Measurements from ENCODE around the gene CDCP2.

Gene CDCP2

DNA sequence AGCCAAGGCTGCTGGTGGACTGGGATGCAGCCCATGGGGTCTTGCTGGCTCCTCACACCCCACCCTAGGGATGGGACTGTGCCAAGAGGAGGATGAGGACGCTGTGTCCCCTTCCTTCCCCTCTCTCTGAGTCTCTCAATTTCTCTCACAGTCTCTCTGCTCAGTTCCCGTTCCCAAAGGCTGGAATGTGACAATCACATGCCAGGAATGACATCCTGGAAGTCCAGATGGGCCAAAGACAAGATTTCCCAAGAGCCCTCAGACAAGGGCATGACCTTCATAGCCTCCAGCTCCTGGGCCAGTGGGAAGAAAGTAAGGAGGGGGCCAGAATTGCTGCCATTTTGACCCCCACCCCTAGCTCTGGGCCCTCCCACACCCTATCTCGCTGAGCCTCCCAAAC is 7.6 kb upstream of the CDCP2 start:
- H2AFZ ChIP-seq (ENCODE audit: low read length) = no peak overlapping the region
- H3K27ac ChIP-seq (ENCODE audit: low read depth, low read length, poor library complexity, severe bottlenecking) = no peak overlapping the region
- H3K4me2 ChIP-seq (ENCODE audit: low read length) = no peak overlapping the region
- no peaks in the 10 kb centered on the region for H3K4me1 ChIP-seq (ENCODE audit: insufficient read depth, low read length, severe bottlenecking)
- no peak overlapping the region for H3K4me3 ChIP-seq (ENCODE audit: low read depth, low read length, poor library complexity, severe bottlenecking)
- no peak overlapping the region for H3K9ac ChIP-seq (ENCODE audit: low read length)
- no peaks in the 10 kb centered on the region for H3K36me3 ChIP-seq (ENCODE audit: insufficient read depth, low read length)
- no peaks in the 10 kb centered on the region for H3F3A ChIP-seq (ENCODE audit: insufficient read depth, low read length)
- TF ChIP-seq, protein P1, sequence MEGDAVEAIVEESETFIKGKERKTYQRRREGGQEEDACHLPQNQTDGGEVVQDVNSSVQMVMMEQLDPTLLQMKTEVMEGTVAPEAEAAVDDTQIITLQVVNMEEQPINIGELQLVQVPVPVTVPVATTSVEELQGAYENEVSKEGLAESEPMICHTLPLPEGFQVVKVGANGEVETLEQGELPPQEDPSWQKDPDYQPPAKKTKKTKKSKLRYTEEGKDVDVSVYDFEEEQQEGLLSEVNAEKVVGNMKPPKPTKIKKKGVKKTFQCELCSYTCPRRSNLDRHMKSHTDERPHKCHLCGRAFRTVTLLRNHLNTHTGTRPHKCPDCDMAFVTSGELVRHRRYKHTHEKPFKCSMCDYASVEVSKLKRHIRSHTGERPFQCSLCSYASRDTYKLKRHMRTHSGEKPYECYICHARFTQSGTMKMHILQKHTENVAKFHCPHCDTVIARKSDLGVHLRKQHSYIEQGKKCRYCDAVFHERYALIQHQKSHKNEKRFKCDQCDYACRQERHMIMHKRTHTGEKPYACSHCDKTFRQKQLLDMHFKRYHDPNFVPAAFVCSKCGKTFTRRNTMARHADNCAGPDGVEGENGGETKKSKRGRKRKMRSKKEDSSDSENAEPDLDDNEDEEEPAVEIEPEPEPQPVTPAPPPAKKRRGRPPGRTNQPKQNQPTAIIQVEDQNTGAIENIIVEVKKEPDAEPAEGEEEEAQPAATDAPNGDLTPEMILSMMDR (IDR thresholded peaks at IDR 0.05; ENCODE audit: low read length) = no peak
- no peak for TF ChIP-seq EZH2 (IDR thresholded peaks at IDR 0.05; ENCODE audit: borderline replicate concordance, low read length)
- no peaks in the 10 kb centered on the region for H3K27me3 ChIP-seq (ENCODE audit: insufficient read depth, low read length)
- H3K79me2 ChIP-seq (ENCODE audit: insufficient read depth, low read length) = no peaks in the 10 kb centered on the region
- no peaks in the 10 kb centered on the region for H3K9me2 ChIP-seq (ENCODE audit: low read depth, low read length)
- no peaks in the 10 kb centered on the region for H3K9me3 ChIP-seq (ENCODE audit: low read length)
- no peaks in the 10 kb centered on the region for H4K20me1 ChIP-seq (ENCODE audit: insufficient read depth, low read length)

DNA sequence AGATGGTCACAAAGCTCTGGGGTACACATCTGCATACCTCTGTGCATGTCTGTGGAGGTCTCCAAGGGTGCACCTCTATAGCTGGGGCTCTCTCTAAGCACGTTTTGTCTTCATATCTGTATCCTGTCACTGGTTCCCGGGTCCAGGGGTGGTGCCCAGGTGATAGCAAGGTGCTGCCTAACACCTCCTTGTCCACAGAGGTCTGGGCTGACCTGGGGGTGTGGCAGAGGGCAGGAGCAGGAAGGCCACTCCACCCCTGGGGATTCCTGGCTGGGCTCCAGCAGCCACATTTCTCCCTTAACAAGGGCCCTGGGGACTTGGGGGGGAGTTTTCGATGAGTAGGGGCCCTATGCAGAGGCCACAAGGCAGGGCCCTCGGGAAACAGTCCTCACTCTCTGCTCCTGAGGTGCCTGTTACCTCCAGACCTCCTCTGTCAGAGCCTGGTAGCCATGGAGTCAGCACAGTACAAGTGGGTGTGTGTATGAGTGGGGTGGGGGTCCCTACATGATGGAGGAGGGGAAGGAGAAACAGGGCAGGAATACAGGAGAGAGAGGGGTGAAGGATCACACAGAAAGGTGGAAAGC is 7.0 kb upstream of the CDCP2 start:
- Histone ChIP-seq H3K27ac (ENCODE audit: low read depth, low read length, poor library complexity, severe bottlenecking) (no peak overlapping the region), H3K9ac (ENCODE audit: low read length) (no peak overlapping the region), H3K9me2 (ENCODE audit: low read depth, low read length) (no peaks in the 10 kb centered on the region), H3K36me3 (ENCODE audit: insufficient read depth, low read length) (no peaks in the 10 kb centered on the region), H3K27me3 (ENCODE audit: insufficient read depth, low read length) (no peaks in the 10 kb centered on the region), H3F3A (ENCODE audit: insufficient read depth, low read length) (no peaks in the 10 kb centered on the region), H3K4me3 (ENCODE audit: low read depth, low read length, poor library complexity, severe bottlenecking) (no peak overlapping the region), H3K4me2 (ENCODE audit: low read length) (no peak overlapping the region), H3K4me1 (ENCODE audit: insufficient read depth, low read length, severe bottlenecking) (no peaks in the 10 kb centered on the region), H3K79me2 (ENCODE audit: insufficient read depth, low read length) (no peaks in the 10 kb centered on the region), H2AFZ (ENCODE audit: low read length) (no peak overlapping the region), H4K20me1 (ENCODE audit: insufficient read depth, low read length) (no peaks in the 10 kb centered on the region), H3K9me3 (ENCODE audit: low read length) (no peaks in the 10 kb centered on the region)
- TF ChIP-seq EZH2 (IDR thresholded peaks at IDR 0.05; ENCODE audit: borderline replicate concordance, low read length) = no peak
- TF ChIP-seq, protein P1 (IDR thresholded peaks at IDR 0.05; ENCODE audit: low read length) = no peak

DNA sequence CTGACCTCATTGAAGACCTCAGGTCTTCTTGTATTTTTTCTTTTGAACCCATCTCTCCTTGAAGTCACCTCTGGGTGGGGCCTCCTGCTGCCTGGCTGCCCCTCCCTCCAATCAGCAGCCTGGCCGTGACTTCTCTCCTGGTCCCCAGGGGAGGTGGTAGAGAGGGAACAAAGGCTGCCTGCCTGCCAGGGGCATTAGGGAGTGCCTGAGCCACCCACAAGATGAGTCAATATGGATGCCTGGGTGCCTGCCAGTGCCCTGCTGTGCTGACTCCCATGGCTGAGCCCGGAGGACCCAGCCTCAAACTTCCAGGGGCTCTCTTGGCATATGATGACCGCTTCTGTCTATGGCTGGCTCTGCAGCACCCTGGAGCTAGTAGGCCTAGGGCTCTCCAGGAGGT is 5.3 kb upstream of the CDCP2 start:
- Histone ChIP-seq H3K4me3 (ENCODE audit: low read depth, low read length, poor library complexity, severe bottlenecking) (no peak overlapping the region), H3K9me2 (ENCODE audit: low read depth, low read length) (no peaks in the 10 kb centered on the region), H3K9ac (ENCODE audit: low read length) (no peak overlapping the region), H3K4me2 (ENCODE audit: low read length) (no peak overlapping the region), H3F3A (ENCODE audit: insufficient read depth, low read length) (no peaks in the 10 kb centered on the region), H3K27ac (ENCODE audit: low read depth, low read length, poor library complexity, severe bottlenecking) (no peak overlapping the region), H3K4me1 (ENCODE audit: insufficient read depth, low read length, severe bottlenecking) (no peaks in the 10 kb centered on the region), H3K9me3 (ENCODE audit: low read length) (no peaks in the 10 kb centered on the region), H2AFZ (ENCODE audit: low read length) (no peak overlapping the region), H3K36me3 (ENCODE audit: insufficient read depth, low read length) (no peaks in the 10 kb centered on the region), H3K27me3 (ENCODE audit: insufficient read depth, low read length) (no peaks in the 10 kb centered on the region; the same call in 1 of the 2 replicates), H3K79me2 (ENCODE audit: insufficient read depth, low read length) (no peaks in the 10 kb centered on the region), H4K20me1 (ENCODE audit: insufficient read depth, low read length) (no peaks in the 10 kb centered on the region)
- no peak for TF ChIP-seq EZH2 (IDR thresholded peaks at IDR 0.05; ENCODE audit: borderline replicate concordance, low read length)
- TF ChIP-seq, protein P1 (IDR thresholded peaks at IDR 0.05; ENCODE audit: low read length) = no peak
